Activated CD8-positive, alpha-beta T cell treated with anti-CD3 and anti-CD28 coated beads, Interleukin-2, amount 10 ng/mL, durations not matched to agents 7 days and 5 days (primary cell): Measurements from ENCODE around the gene PLAC9. TPM values are rescaled to one million over a fixed set of nuclear protein-coding genes. Genes with fewer than 3 reads are reported as not detected.
"Not testable (repeated sequence)": the region's sequence is repeated elsewhere in the genome, so short reads cannot be mapped to it uniquely, and the experiment has no call there.

ENCODE experiments used
- ATAC-seq: fragments of 150-1000 bp; cut with Tn5 transposase; one replicate; pipeline ENCODE4 v1.10.0; 2021; ENCODE audit warnings: moderate library complexity
- CTCF ChIA-PET: fragments of 350-600 bp; sonication (Branson Sonifier 250); formaldehyde crosslinking; loops from one replicate; lab custom pipeline; 2021; ENCODE audit warnings: antibody characterized with exemption; lab: Charles Lee
- POLR2A ChIA-PET: fragments of 350-600 bp; sonication (Branson Sonifier 250); formaldehyde crosslinking; loops from one replicate; lab custom pipeline; 2021; ENCODE audit warnings: antibody characterized with exemption; lab: Charles Lee
- DNase-seq: peaks from one replicate; pipeline ENCODE4 v3.0.0-alpha.2; 2020
- H3K27ac Mint-ChIP-seq: one replicate; pipeline ENCODE4 v1.8.0; 2021; ENCODE audit warnings: mild to moderate bottlenecking, mixed read lengths
- H3K27me3 Mint-ChIP-seq: one replicate; pipeline ENCODE4 v1.8.0; 2021; ENCODE audit warnings: low read depth, mixed read lengths
- H3K36me3 Mint-ChIP-seq: one replicate; pipeline ENCODE4 v1.8.0; 2021; ENCODE audit warnings: low read depth, mixed read lengths
- H3K4me1 Mint-ChIP-seq: one replicate; pipeline ENCODE4 v1.8.0; 2021; ENCODE audit warnings: low read depth, mixed read lengths
- H3K4me3 Mint-ChIP-seq: one replicate; pipeline ENCODE4 v1.8.0; 2021; ENCODE audit warnings: mild to moderate bottlenecking, mixed read lengths
- H3K9me3 Mint-ChIP-seq: one replicate; pipeline ENCODE4 v1.8.0; 2022; ENCODE audit warnings: mixed read lengths; ENCODE audit not compliant: insufficient read depth
- total RNA-seq, 2 experiments: library from RNA; stranded (reverse); gene quantifications; one replicate each; pipeline ENCODE4 v1.2.3, GENCODE V29; 2021

PLAC9 gene, protein sequence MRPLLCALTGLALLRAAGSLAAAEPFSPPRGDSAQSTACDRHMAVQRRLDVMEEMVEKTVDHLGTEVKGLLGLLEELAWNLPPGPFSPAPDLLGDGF
- not detected for total RNA-seq

DNA sequence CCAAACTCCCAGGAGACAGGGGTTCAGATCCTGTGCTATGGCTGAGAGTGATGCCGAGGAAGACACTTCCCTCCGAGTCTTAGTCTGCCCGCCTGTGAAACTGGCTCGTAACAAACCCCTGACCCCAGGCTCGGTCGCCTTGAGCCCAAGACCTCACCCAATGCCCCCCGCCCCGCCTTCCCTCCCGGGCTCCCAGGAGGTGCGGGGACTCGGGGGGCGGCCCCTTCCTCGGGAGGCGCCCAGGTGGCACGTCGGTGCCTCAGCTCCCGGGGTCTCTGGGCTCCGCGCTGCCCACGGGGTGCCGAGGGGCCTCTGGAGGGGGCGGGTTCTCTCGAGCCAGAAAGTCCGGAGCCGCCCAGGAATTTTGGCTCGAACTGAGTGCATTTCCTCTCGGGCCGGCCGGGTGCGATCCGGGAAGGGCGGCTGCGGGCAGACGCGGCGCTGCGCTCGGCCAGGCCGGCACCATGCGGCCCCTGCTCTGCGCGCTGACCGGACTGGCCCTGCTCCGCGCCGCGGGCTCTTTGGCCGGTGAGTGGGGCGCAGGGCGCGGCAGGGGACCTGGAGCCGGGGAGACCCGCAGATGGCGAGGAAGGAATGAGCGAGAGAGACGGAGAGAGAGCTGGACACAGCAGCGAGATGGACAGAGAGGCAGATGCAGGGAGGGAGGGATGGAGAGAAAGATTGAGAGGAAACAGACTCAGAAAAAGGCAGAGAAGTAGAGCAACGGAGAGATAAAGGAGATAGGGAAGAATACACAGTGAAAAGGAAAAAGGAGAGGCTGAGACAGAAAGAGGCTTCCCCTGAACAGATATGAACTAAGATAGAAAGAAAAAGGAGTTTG lies at the start of gene PLAC9:
Gene PLAC9 (plus strand): TSS at position 432 of the 841 bp plus-strand sequence. CDS start 33 bp downstream, at position 465.
- ChIA-PET POLR2A (no interaction called here), CTCF (interaction anchor here (1.5 kb wide), 1 partner anchor 11 kb away, joined by 5 read pairs; no protein-coding TSS in a partner anchor)
- Mint-ChIP-seq H3K27ac (no peak within 1 kb of the TSS), H3K9me3 (no peaks in the 10 kb centered on the region), H3K4me1 (peaks cover 2% of the 10 kb centered on the region), H3K4me3 (no peak within 1 kb of the TSS), H3K36me3 (no peaks in the 10 kb centered on the region), H3K27me3 (peaks cover 26% of the 10 kb centered on the region)
- ATAC-seq (no peak), DNase-seq (no peak)

- Mint-ChIP-seq H3K27me3 (no peaks in the 10 kb centered on the region), H3K4me3 (no peak overlapping the region), H3K4me1 (no peaks in the 10 kb centered on the region), H3K9me3 (no peaks in the 10 kb centered on the region), H3K27ac (no peak overlapping the region), H3K36me3 (no peaks in the 10 kb centered on the region)
- DNase-seq (no peak), ATAC-seq (no peak)
- POLR2A ChIA-PET: no interaction called here
- CTCF ChIA-PET: no interaction called here
These were observed 42.4 kb upstream of the PLAC9 start for GRCh38 chr10:80090121-80090520.

DNA sequence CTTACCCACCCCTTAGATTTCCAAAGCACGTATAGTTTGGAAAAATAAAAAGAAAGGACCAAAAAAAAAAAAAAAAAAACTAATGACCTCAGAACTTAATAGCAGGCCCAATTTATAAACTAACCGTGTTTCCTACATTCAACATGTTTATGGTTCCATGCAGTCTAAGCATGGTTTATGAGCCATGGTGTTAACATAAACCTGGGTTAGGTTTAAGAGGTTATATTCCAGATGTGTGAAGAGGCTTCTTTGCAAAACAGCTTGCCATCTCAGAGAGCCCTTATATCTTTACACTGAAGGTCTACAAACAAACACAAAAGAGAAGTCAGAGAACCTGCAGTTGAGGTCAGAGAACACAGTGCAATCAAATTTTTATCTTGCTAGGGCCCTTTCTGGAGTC lies 38.3 kb upstream of the PLAC9 start:
- POLR2A ChIA-PET: no interaction called here
- DNase-seq: no peak
- H3K4me3 Mint-ChIP-seq: no peak overlapping the region
- H3K9me3 Mint-ChIP-seq: no peaks in the 10 kb centered on the region
- no peak for ATAC-seq
- H3K4me1 Mint-ChIP-seq: no peaks in the 10 kb centered on the region
- H3K27me3 Mint-ChIP-seq: no peaks in the 10 kb centered on the region
- no peak overlapping the region for H3K27ac Mint-ChIP-seq
- CTCF ChIA-PET: no interaction called here
- H3K36me3 Mint-ChIP-seq: no peaks in the 10 kb centered on the region

DNA sequence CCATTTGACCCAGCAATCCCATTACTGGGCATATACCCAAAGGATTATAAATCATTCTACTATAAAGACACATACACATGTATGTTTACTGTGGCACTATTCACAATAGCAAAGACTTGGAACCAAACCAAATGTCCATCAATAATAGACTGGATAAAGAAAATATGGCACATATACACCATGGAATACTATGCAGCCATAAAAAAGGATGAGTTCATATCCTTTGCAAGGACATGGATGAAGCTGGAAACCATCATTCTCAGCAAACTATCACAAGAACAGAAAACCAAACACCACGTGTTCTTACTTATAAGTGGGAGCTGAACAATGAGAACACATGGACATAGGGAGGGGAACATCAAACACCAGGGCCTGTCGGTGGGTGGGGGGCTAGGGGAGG lies 34.3 kb upstream of the PLAC9 start:
- H3K27ac Mint-ChIP-seq, CTCF ChIA-PET, ATAC-seq, H3K27me3 Mint-ChIP-seq, H3K9me3 Mint-ChIP-seq, H3K4me3 Mint-ChIP-seq, POLR2A ChIA-PET, H3K36me3 Mint-ChIP-seq, H3K4me1 Mint-ChIP-seq, DNase-seq: not testable (repeated sequence)

DNA sequence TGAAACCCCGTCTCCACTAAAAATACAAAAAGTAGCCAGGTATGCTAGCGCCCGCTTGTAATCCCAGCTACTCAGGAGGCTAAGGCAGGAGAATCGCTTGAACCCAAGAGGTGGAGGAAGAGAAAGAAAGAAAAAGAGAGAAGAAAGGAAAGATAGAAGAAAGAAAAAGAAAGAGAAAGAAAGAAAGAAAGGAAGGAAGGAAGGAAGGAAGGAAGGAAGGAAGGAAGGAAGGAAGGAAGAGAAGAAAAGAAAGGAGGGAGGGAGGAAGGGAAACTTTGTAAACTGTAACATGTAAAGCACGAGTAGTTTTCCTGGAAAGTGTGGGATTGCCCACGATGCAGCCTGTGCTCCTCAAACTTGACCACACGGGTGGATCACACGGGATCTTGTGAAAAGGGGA lies 33.2 kb upstream of the PLAC9 start:
- CTCF ChIA-PET, ATAC-seq, POLR2A ChIA-PET, H3K27ac Mint-ChIP-seq, DNase-seq, H3K4me3 Mint-ChIP-seq, H3K36me3 Mint-ChIP-seq, H3K27me3 Mint-ChIP-seq, H3K4me1 Mint-ChIP-seq, H3K9me3 Mint-ChIP-seq: not testable (repeated sequence)

DNA sequence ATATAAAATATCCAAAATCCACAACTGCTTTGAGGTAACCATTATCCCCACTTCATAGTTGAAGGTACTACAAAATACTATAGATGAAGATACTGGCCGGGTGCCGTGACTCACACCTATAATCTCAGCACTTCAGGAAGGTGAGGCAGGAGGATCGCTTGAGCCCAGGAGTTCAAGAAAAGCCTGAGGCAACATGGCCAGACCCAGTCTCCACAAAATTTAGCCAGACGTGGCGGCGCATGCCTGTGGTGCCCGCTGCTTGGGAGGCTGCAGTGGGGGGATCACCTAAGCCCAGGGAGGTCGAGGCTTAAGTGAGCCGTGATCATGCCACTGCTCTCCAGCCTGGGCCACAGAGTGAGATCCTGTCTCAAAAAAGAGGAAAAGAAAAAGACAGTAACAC lies 32.4 kb upstream of the PLAC9 start:
- no peaks in the 10 kb centered on the region for H3K27me3 Mint-ChIP-seq

DNA sequence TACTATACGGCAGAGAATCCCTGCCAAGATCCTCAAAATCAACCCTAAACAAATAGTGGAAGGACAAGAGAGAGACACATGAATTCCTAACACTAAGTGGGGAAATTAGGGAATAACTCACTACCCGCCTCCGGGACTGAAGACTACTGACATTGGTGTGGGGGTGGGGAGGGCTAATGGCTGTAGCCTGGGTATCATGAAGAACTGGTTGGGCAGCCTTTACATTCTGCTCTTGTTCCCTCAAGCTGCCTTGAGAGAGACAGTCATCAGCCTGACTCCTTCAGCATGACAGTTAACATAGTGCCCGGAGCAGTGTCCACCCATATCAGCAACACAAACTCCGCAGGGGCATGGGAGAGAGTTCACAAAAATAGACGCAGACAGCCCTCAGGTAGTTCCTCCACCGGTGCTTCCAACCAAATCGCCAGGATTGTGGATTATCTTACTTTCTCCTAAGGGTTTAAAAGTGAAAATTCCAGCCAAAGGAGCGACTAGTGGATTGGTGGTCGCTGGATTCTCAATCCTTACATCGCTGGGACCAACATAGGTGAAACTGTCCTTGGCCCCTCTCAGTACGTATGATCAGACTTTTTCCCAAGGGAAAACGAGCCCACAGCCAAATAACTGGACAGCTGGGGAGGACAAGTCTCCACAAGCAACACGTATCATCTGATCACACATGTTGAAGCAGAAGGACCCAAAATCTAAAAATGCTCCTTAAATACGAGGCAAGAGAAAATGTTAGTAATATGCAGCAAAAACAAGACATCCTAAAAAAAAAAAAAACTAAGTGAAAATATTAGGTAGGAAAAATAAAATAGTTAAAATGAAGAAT lies 31.5 kb upstream of the PLAC9 start:
- Mint-ChIP-seq H3K4me1 (no peaks in the 10 kb centered on the region), H3K36me3 (no peaks in the 10 kb centered on the region), H3K27ac (no peak overlapping the region), H3K4me3 (no peak overlapping the region), H3K9me3 (no peaks in the 10 kb centered on the region), H3K27me3 (peaks cover 2% of the 10 kb centered on the region)
- POLR2A ChIA-PET: no interaction called here
- DNase-seq (no peak), ATAC-seq (no peak)
- CTCF ChIA-PET: interaction anchor here (1.0 kb wide), 1 partner anchor 43 kb away, joined by 4 read pairs; no protein-coding TSS in a partner anchor

More for the DNA sequence above, 32.4 kb upstream of the PLAC9 start:
- CTCF ChIA-PET: no interaction called here
- H3K27ac Mint-ChIP-seq: no peak overlapping the region
- ATAC-seq (no peak), DNase-seq (no peak)
- H3K36me3 Mint-ChIP-seq: no peaks in the 10 kb centered on the region
- POLR2A ChIA-PET: no interaction called here
- H3K4me3 Mint-ChIP-seq: no peak overlapping the region
- H3K4me1 Mint-ChIP-seq: no peaks in the 10 kb centered on the region
- no peaks in the 10 kb centered on the region for H3K9me3 Mint-ChIP-seq

- no peak overlapping the region for H3K27ac Mint-ChIP-seq
These were observed 28.2 kb upstream of the PLAC9 start for GRCh38 chr10:80104066-80104926.

DNA sequence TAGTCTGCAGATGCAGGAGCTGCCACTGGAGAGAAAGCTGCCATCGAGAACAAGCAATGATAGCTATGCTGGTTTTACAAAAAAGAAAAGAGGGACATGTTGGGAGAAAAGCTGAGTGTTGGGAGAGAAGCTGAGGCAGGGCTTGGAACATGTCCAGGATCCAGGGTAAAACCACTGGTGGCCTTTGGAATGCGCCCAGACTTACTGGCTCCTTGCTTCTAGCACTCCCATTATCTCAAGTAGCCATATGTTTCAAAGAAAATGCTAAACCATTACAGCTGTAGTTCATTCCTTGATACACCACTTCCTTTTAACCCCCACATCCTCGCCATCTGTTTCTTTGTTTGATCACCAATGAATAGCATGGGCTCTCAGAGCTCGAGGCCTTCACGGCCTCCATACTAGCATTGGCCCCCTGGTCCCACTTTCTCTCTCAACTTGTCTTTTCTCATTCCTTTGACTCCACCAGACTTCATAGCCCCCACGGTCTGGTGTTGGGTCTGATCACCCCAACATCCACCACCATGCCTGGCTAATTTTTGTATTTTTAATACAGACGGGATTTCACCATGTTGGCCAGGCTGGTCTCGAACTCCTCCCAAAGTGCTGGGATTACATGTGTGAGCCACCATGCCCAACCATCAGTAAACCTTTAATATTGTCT lies 23.8 kb upstream of the PLAC9 start:
- DNase-seq (no peak), ATAC-seq (no peak)
- Mint-ChIP-seq H3K4me3 (no peak overlapping the region), H3K27ac (no peak overlapping the region), H3K27me3 (peaks cover 2% of the 10 kb centered on the region), H3K4me1 (peaks cover 2% of the 10 kb centered on the region), H3K36me3 (peaks cover 2% of the 10 kb centered on the region), H3K9me3 (peaks cover 19% of the 10 kb centered on the region)
- CTCF ChIA-PET: no interaction called here
- POLR2A ChIA-PET: no interaction called here

More at GRCh38 chr10:80104066-80104926, 28.2 kb upstream of the PLAC9 start:
- no peaks in the 10 kb centered on the region for H3K4me1 Mint-ChIP-seq
- peaks cover 2% of the 10 kb centered on the region for H3K27me3 Mint-ChIP-seq
- no peak overlapping the region for H3K4me3 Mint-ChIP-seq
- CTCF ChIA-PET: interaction anchor here (1.5 kb wide), 1 partner anchor 39 kb away, joined by 3 read pairs; no protein-coding TSS in a partner anchor
- DNase-seq (no peak), ATAC-seq (peak; percentile 44)
- POLR2A ChIA-PET: no interaction called here
- peaks cover 2% of the 10 kb centered on the region for H3K36me3 Mint-ChIP-seq
- peaks cover 9% of the 10 kb centered on the region for H3K9me3 Mint-ChIP-seq

DNA sequence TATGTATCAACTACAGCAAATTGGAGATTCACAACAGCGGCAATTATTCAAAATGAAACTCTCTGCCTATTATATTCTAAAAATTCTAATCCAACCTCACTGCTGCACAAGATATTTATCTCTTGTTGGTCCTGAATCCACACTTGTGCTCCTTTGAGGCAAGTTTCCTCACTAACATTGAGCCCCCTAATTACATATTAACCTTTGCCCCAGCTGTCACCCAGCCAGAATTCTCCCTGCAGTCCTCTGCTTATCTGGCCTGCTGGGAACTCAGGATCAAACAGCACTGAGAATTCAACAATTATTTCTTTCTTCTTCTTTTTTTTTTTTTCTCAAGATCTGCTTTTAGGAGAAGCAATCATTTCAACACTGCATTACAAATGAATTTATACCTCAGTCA lies 21.5 kb upstream of the PLAC9 start:
- CTCF ChIA-PET: no interaction called here
- DNase-seq (no peak), ATAC-seq (no peak)
- Mint-ChIP-seq H3K4me3 (no peak overlapping the region), H3K9me3 (peaks cover 19% of the 10 kb centered on the region), H3K36me3 (peaks cover 2% of the 10 kb centered on the region), H3K27ac (no peak overlapping the region), H3K27me3 (no peaks in the 10 kb centered on the region), H3K4me1 (peaks cover 2% of the 10 kb centered on the region)
- POLR2A ChIA-PET: no interaction called here

GRCh38 chr10:80118669-80119068 lies 13.9 kb upstream of the PLAC9 start:
- no peaks in the 10 kb centered on the region for H3K9me3 Mint-ChIP-seq
- ChIA-PET POLR2A (no interaction called here), CTCF (interaction anchor here (1.2 kb wide), 1 partner anchor 51 kb away, joined by 3 read pairs; no protein-coding TSS in a partner anchor)
- H3K27ac Mint-ChIP-seq: no peak overlapping the region
- H3K4me1 Mint-ChIP-seq: no peaks in the 10 kb centered on the region
- peaks cover 13% of the 10 kb centered on the region for H3K27me3 Mint-ChIP-seq
- no peak for ATAC-seq
- H3K36me3 Mint-ChIP-seq: no peaks in the 10 kb centered on the region
- DNase-seq: no peak
- H3K4me3 Mint-ChIP-seq: no peak overlapping the region
